Lower leg skin (tissue), 3 donors: ENCODE data around the gene TK2.

Source experiments
- CTCF ChIP-seq, 3 donors: fragments of 450-650 bp; IDR thresholded peaks; one replicate each; pipeline ENCODE4 v1.5.1; 2016; ENCODE audit warnings: antibody characterized with exemption in 3 of 3, mild to moderate bottlenecking in 3 of 3, moderate library complexity in 2 of 3
- POLR2A ChIP-seq, 2 donors: fragments of 450-650 bp; IDR thresholded peaks; one replicate each; pipeline ENCODE4 v1.6.1; 2016 to 2017; ENCODE audit warnings: antibody characterized with exemption in 2 of 2, mild to moderate bottlenecking in 1 of 2, moderate library complexity in 1 of 2

- TF ChIP-seq CTCF (IDR thresholded peaks at IDR 0.05) = no peak
- TF ChIP-seq POLR2A (IDR thresholded peaks at IDR 0.05) = no peak
Observed at GRCh38 chr16:66517586-66518263, 32.2 kb downstream of the TK2 start.
